Endometrium (tissue), 2 donors: ENCODE results near the gene FAM167B.
"Not testable (repeated sequence)": the region's sequence is repeated elsewhere in the genome, so short reads cannot be mapped to it uniquely, and the experiment has no call there.

Source experiments
- FAIRE-seq: peaks from 2 replicates; lab custom pipeline; 2012; peaks lifted over from hg19 to GRCh38; lab: Jason Lieb, UNC
- donor health status: control.
- donor health status: control.

FAM167B gene

GRCh38 chr1:32263236-32263593, 16.2 kb downstream of the FAM167B start:
- FAIRE-seq: not testable (repeated sequence)

- FAIRE-seq: no peak
These were observed 16.7 kb downstream of the FAM167B start for GRCh38 chr1:32263744-32264143.

GRCh38 chr1:32265846-32266245, 18.8 kb downstream of the FAM167B start:
- no peak for FAIRE-seq

GRCh38 chr1:32266921-32267591, 20.0 kb downstream of the FAM167B start:
- FAIRE-seq: no peak

GRCh38 chr1:32269744-32270143, 22.7 kb downstream of the FAM167B start:
- no peak for FAIRE-seq

- no peak for FAIRE-seq
These were observed 25.8 kb downstream of the FAM167B start for GRCh38 chr1:32272557-32273390.

- no peak for FAIRE-seq
These were observed 26.6 kb downstream of the FAM167B start for GRCh38 chr1:32273391-32274208.

- FAIRE-seq: no peak
These were observed 27.8 kb downstream of the FAM167B start for GRCh38 chr1:32274646-32275340.

- no peak for FAIRE-seq
These were observed 28.4 kb downstream of the FAM167B start for GRCh38 chr1:32275424-32275823.

GRCh38 chr1:32276032-32276782, 29.2 kb downstream of the FAM167B start:
- no peak for FAIRE-seq

GRCh38 chr1:32284777-32285176, 37.8 kb downstream of the FAM167B start:
- not testable (repeated sequence) for FAIRE-seq

- no peak for FAIRE-seq
These were observed 38.6 kb downstream of the FAM167B start for GRCh38 chr1:32285658-32286057.

GRCh38 chr1:32286763-32287162, 39.7 kb downstream of the FAM167B start:
- FAIRE-seq: no peak

GRCh38 chr1:32289256-32289655, 42.2 kb downstream of the FAM167B start:
- FAIRE-seq: no peak

GRCh38 chr1:32291145-32291707, 44.2 kb downstream of the FAM167B start:
- no peak for FAIRE-seq

GRCh38 chr1:32291708-32292538, 44.9 kb downstream of the FAM167B start, which contains the start of gene HDAC1:
TSS of gene HDAC1 (plus strand) at chr1:32292083. CDS start at chr1:32292170, 87 bp downstream.
- FAIRE-seq: no peak

- not testable (repeated sequence) for FAIRE-seq
These were observed 51.2 kb downstream of the FAM167B start for GRCh38 chr1:32298211-32298610.
